OCI-LY1 (cell line): ENCODE measurements around the gene LRRC32.

ENCODE experiments used
- CTCF ChIP-seq: fragments of 200-600 bp; sonication (generic), shearing (Covaris generic); IDR thresholded peaks from 2 replicates; pipeline ENCODE4 v1.5.1; 2017; ENCODE audit warnings: mild to moderate bottlenecking, antibody characterized with exemption, low read length, moderate library complexity, mixed read lengths
- EZH2 ChIP-seq: fragments of 200-600 bp; sonication (generic), shearing (Covaris generic); IDR thresholded peaks from 2 replicates; pipeline ENCODE4 v1.8.0; 2017; ENCODE audit warnings: borderline replicate concordance, mixed run types, mild to moderate bottlenecking, antibody characterized with exemption, low read length, moderate library complexity, mixed read lengths

GRCh38 chr11:76714493-76714892 lies 43.9 kb upstream of the LRRC32 start:
- TF ChIP-seq CTCF, result no peak; the same call in 1 of the 2 replicates
- TF ChIP-seq EZH2, result no peak
